Ovary (tissue), 3 donors: ENCODE results near the gene USP10.

Source experiments
- CTCF ChIP-seq, 3 donors: fragments of 450-650 bp in 2 of 3; fragments of 200-600 bp in 1 of 3; IDR thresholded peaks; one replicate each; pipeline versions ENCODE4 v1.5.1 to v1.8.0; 2016 to 2022; ENCODE audit warnings: antibody characterized with exemption in 3 of 3, mild to moderate bottlenecking in 1 of 3
- POLR2A ChIP-seq: fragments of 450-650 bp; IDR thresholded peaks from one replicate; pipeline ENCODE4 v1.6.1; 2017; ENCODE audit warnings: antibody characterized with exemption, mild to moderate bottlenecking, moderate library complexity
- donor health status: DM: no; HTN: no; CAD: no.

GRCh38 chr16:84726079-84726668 is 26.4 kb downstream of the USP10 start:
- TF ChIP-seq CTCF (IDR thresholded peaks at IDR 0.05) (peak; percentile 87 to 92 (median 88)), POLR2A (no peak)
